Activated CD4-positive, alpha-beta T cell treated with anti-CD3 and anti-CD28 coated beads for 36 hours (primary cell): ENCODE results near the gene KAZN. TPM values are rescaled to one million over a fixed set of nuclear protein-coding genes. Genes with fewer than 3 reads are reported as not detected.

Experiments used
- ATAC-seq: fragments of 200-7000 bp; cut with Tn5 transposase; one replicate; pipeline ENCODE4 v1.10.0; 2021; ENCODE audit warnings: mild to moderate bottlenecking, moderate library complexity
- CTCF ChIA-PET: fragments of 350-600 bp; sonication (Branson Sonifier 250); formaldehyde crosslinking; loops from one replicate; lab custom pipeline; 2021; ENCODE audit warnings: antibody characterized with exemption; lab: Charles Lee
- POLR2A ChIA-PET: fragments of 350-600 bp; sonication (Branson Sonifier 250); formaldehyde crosslinking; loops from one replicate; lab custom pipeline; 2021; ENCODE audit warnings: antibody characterized with exemption, inconsistent platforms; lab: Charles Lee
- DNase-seq: peaks from one replicate; pipeline ENCODE4 v3.0.0-alpha.2; 2020
- H3K27ac Mint-ChIP-seq: one replicate; pipeline ENCODE4 v1.8.0; 2021; ENCODE audit warnings: mixed read lengths
- H3K27me3 Mint-ChIP-seq: one replicate; pipeline ENCODE4 v1.8.0; 2021; ENCODE audit warnings: mixed read lengths
- H3K36me3 Mint-ChIP-seq: one replicate; pipeline ENCODE4 v1.8.0; 2021; ENCODE audit warnings: low read depth, mixed read lengths
- H3K4me1 Mint-ChIP-seq: one replicate; pipeline ENCODE4 v1.8.0; 2021; ENCODE audit warnings: mixed read lengths
- H3K4me3 Mint-ChIP-seq: one replicate; pipeline ENCODE4 v1.8.0; 2021; ENCODE audit warnings: mild to moderate bottlenecking, moderate library complexity, mixed read lengths
- H3K9me3 Mint-ChIP-seq: one replicate; pipeline ENCODE4 v1.8.0; 2021; ENCODE audit warnings: low read depth, mixed read lengths
- intact Hi-C, 2 experiments: fragments of 100-400 bp; cut with DNase I in 1 of 2; cut with micrococcal nuclease in 1 of 2; formaldehyde crosslinking; loops; one replicate each; pipeline versions ENCODE4 v1.14.2 to v1.15.1; 2022 to 2024; cut with DNase I, micrococcal nuclease
- total RNA-seq, 2 experiments: library from RNA; stranded (reverse); gene quantifications; one replicate each; pipeline ENCODE4 v1.2.3, GENCODE V29; 2021

KAZN gene
- total RNA-seq, 2 experiments from 2014 or later: 0.89 to 0.90 TPM

DNA sequence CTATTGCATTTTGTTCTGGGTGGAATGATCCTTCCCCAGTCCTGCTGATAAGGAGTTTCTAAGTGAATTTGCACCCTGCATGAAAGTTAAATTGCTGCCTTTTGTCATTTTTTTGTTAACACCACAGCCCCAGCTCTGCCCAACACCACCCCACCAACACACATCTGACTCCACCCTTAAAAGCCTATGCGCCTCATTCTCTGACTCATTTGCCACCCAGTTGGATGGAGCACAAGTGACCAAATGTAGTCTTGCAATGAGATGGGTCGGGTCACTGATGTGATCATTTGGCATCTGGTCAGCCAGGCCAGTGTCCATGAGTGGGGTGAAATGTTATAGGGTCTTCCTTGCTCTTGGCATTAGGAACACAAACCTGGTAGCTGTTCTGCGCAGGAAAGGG is 256.8 kb downstream of the KAZN start:
- intact Hi-C loops: no loop called here
- Mint-ChIP-seq H3K27me3 (peaks cover 6% of the 10 kb centered on the region), H3K27ac (no peak overlapping the region), H3K9me3 (no peaks in the 10 kb centered on the region), H3K4me1 (no peaks in the 10 kb centered on the region), H3K36me3 (no peaks in the 10 kb centered on the region), H3K4me3 (no peak overlapping the region)
- POLR2A ChIA-PET: no interaction called here
- DNase-seq (no peak), ATAC-seq (no peak)
- CTCF ChIA-PET: no interaction called here

DNA sequence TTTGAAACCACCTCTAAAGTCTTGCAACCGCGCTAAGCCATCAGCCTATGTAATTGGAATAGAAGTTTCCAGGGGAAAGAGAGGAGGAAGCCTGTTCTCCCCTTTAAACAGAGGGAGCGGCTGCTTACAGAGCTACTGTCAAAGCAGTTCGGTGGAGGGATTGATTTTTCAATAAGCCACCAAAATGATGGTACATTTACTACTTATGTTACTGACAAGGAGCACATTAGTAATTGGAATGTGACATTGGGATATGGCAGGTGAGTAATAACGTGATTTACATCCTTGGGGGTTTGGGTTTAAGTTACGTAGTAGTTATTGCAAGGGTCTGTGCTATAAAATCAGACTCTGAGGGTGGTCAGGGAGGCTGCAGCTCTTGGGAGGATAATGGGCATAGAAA is 257.3 kb downstream of the KAZN start:
- ATAC-seq: no peak
- DNase-seq: no peak
- Mint-ChIP-seq H3K4me3 (no peak overlapping the region), H3K27ac (no peak overlapping the region), H3K27me3 (peaks cover 6% of the 10 kb centered on the region), H3K4me1 (no peaks in the 10 kb centered on the region), H3K9me3 (no peaks in the 10 kb centered on the region), H3K36me3 (no peaks in the 10 kb centered on the region)
- POLR2A ChIA-PET: no interaction called here
- CTCF ChIA-PET: no interaction called here
- intact Hi-C loops: no loop called here

DNA sequence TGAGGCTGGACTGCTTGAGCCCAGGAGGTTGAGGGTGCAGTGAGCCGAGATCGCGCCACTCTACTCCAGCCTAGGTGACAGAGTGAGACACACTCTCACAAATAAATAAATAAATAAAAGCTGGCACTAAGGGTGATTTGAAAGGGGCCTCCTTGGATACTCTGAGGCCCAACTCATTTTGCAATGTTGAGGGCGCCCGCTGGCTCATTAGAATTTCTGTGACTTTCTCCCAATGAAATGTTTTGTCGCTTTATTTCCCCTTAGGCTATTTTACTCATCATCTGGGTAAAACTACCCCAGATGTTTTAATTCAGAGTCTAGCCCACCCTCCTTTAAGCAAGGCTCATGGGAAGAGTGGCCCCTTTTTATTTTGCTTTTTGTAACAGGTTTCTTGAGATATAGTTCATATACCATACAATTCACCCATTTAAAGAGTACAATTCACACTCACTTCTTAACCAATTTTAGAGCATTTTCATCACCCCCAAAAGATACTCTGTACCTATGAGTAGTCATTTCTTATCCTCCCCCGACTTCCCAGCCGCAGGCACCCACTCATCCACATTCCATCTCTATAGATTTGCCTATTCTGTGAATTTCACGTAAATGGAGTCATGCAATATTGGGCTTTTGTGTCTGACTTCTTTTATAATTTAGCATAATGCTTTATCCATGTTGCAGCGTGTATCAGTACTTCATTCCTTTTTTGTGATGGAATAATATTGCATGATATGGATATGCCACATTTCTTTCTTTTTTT is 259.1 kb downstream of the KAZN start:
- no peak for ATAC-seq
- intact Hi-C loops: no loop called here
- Mint-ChIP-seq H3K4me1 (no peaks in the 10 kb centered on the region), H3K9me3 (no peaks in the 10 kb centered on the region), H3K27ac (no peak overlapping the region), H3K4me3 (no peak overlapping the region), H3K36me3 (no peaks in the 10 kb centered on the region), H3K27me3 (peaks cover 9% of the 10 kb centered on the region)
- POLR2A ChIA-PET: no interaction called here
- no peak for DNase-seq
- CTCF ChIA-PET: interaction anchor here (0.7 kb wide), 1 partner anchor 205 kb away, joined by 6 read pairs; no protein-coding TSS in a partner anchor

DNA sequence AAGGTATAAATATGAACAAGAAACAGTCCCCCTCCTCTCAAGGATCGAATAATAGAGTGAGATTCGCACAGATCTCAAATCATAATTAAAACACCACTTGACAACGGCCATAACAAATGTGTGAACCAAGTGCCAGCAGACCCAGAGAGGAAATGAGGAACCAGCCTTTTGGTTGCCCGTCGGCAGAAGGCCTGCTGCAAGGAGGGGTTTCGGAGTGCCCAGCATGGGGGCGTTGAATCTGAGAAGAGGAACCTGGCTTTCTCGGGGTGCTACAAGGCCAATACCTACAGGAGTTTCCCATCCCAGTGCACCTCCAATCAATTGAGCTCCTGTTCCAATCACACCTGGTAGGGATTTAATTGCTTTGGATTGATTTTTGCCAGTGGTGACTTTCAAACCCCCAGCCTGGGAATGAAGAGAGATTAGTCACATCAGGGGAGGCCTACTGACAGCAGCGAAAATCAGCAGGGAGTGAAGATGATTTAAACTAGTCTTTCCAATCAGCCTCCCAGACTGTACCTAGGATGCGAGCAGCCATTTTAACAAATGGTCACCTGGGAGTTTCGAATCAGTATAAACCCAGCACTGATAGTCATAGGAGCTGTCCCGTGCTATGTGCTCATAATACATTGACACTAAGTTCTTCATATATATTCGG is 263.8 kb downstream of the KAZN start:
- H3K27ac Mint-ChIP-seq: no peak overlapping the region
- no peak overlapping the region for H3K4me3 Mint-ChIP-seq
- no peak for ATAC-seq
- no peaks in the 10 kb centered on the region for H3K4me1 Mint-ChIP-seq
- H3K9me3 Mint-ChIP-seq: no peaks in the 10 kb centered on the region
- ChIA-PET POLR2A (no interaction called here), CTCF (interaction anchor here (0.9 kb wide), 1 partner anchor 29 kb away, joined by 3 read pairs; no protein-coding TSS in a partner anchor)
- DNase-seq: no peak
- H3K27me3 Mint-ChIP-seq: peaks cover 17% of the 10 kb centered on the region
- intact Hi-C loops: no loop called here
- no peaks in the 10 kb centered on the region for H3K36me3 Mint-ChIP-seq

DNA sequence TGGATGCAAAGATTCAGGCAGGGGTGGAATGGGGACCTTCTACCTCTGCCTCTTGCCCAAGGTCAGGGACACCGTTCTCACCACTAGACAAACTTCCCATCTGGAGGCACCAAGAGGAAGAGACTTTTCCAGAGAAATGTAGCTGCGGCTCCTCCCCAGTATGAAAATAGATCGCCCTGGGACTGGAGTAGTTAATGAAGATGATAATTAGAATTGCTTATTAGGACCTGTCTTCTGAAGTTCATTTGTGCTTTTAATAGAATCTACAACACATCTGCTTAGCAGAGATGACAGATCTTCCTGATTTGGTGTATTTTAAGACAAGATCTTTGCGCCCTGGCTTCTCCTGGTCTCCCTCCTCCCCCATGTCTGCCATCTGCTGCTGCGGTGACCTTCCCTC is 266.6 kb downstream of the KAZN start:
- Mint-ChIP-seq H3K4me1 (no peaks in the 10 kb centered on the region), H3K36me3 (no peaks in the 10 kb centered on the region), H3K27ac (no peak overlapping the region), H3K4me3 (no peak overlapping the region), H3K27me3 (peaks cover 14% of the 10 kb centered on the region), H3K9me3 (no peaks in the 10 kb centered on the region)
- intact Hi-C loops: no loop called here
- CTCF ChIA-PET: no interaction called here
- POLR2A ChIA-PET: no interaction called here
- no peak for DNase-seq
- no peak for ATAC-seq

DNA sequence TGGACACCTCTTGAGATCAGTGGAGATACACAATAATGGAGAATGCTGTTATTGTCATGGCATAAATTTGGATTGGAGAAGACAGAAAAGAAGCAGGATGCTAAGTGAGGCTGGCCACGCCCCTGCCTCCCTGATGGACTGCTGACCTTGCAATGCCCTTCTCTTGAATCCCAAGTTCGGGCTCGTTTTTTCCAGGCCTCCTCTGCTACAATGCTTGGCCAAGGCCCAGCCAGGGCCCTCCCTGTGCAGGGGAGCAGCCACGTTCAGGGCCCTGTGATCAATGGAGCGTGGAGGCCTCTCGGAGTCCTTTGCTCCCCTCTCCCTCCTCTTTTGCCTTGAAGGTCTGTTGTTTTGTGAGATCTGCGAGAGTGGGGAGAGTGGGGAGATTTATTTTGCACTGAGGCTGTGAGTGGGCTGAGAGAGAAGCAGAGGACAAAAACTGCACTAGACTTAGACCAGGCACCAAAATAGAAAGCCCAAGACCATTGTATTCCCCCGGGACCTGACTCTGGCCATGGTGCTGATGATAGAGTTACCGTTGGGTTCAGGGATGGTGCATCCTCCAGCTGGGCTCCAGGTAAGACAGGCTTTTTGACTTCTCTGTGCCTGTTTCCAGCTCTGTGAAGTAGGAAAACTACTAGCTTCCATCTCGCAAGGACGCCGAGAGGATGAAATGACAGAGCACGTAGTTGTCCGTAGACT is 268.6 kb downstream of the KAZN start:
- DNase-seq (no peak), ATAC-seq (no peak)
- intact Hi-C loops: no loop called here
- Mint-ChIP-seq H3K27ac (no peak overlapping the region), H3K36me3 (no peaks in the 10 kb centered on the region), H3K27me3 (peaks cover 13% of the 10 kb centered on the region), H3K9me3 (no peaks in the 10 kb centered on the region), H3K4me3 (no peak overlapping the region), H3K4me1 (no peaks in the 10 kb centered on the region)
- CTCF ChIA-PET: interaction anchor here (0.9 kb wide), 1 partner anchor 29 kb away, joined by 3 read pairs; no protein-coding TSS in a partner anchor
- POLR2A ChIA-PET: no interaction called here

DNA sequence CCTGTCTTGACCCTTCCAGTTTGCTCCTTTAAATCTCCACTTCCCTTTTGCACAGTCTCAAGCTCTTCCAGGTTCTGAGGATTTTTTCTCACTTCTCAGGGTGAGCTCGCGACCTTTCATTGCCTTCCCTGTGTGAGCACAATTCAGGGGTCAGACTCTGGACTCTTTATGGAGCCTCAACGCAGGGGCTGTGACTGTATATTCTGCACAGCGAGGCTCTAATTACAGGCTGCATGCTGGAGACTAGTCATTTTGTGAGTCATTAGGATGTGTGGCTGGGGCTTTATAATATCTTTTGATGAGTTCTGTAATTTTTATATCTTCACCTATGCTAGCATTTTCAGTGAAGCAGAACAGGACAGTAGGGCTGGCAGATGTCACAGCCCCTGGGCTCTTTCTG is 270.7 kb downstream of the KAZN start:
- Mint-ChIP-seq H3K27ac (no peak overlapping the region), H3K27me3 (peaks cover 9% of the 10 kb centered on the region), H3K4me1 (no peaks in the 10 kb centered on the region), H3K36me3 (no peaks in the 10 kb centered on the region), H3K9me3 (no peaks in the 10 kb centered on the region), H3K4me3 (no peak overlapping the region)
- ChIA-PET CTCF (no interaction called here), POLR2A (no interaction called here)
- no peak for ATAC-seq
- DNase-seq: no peak
- intact Hi-C loops: no loop called here

DNA sequence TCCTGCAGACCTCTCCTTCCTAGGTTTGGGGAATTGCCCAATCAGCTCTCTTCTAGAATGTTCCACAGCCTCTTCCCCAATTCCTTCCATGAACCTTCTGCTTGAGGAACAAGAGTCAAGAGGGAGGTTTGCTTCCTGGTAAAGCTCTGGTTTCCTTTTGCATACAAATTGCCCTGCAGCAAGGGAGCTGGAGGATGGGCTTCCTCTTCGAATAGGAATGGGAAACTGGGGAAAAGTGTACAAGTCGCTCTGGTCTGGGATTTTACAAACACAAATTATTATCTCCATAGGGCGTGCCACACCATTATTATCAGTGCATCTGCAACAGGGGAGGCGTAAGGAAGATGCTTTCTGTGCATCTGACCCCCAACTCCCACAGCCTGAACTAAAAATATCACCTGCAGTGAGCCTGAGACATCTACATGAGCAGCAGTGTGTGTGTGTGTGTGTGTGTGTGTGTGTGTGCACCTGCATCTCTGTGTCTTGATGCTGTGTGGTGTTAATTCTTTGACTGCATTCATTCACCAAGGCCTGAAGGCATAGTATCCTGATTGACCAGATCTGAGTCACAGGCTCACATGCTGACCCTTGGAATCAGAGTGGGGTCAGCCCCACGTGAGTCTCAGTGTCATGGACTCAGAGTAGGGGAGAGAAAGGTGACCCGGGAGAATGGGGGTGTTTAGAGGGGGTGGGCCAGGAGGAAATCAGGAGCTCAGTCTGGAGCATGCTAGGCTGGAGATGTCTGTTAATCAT is 272.9 kb downstream of the KAZN start:
- Mint-ChIP-seq H3K27me3 (peaks cover 3% of the 10 kb centered on the region), H3K27ac (no peak overlapping the region), H3K4me3 (no peak overlapping the region), H3K4me1 (no peaks in the 10 kb centered on the region), H3K9me3 (no peaks in the 10 kb centered on the region), H3K36me3 (no peaks in the 10 kb centered on the region)
- intact Hi-C loops: no loop called here
- DNase-seq (no peak), ATAC-seq (no peak)
- ChIA-PET POLR2A (no interaction called here), CTCF (no interaction called here)

DNA sequence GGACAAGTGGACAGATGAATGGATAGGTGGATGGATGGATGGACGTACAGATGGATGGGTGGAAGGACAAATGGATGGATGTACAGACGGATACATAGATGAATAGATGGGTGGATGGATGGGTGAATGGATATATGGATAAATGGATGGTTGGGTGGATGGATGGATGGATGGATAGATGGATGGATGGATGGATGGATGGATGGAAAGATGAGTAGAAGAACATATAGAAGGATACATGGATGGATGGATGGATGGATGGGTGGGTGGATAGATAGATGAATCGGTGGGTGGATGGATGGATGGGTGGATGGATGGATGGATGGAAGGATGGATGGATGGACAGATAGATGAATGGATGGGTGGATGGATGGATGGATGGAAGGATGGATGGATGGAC is 274.3 kb downstream of the KAZN start:
- intact Hi-C loops: no loop called here
- ATAC-seq (no peak), DNase-seq (no peak)
- Mint-ChIP-seq H3K27me3 (peaks cover 5% of the 10 kb centered on the region), H3K4me3 (no peak overlapping the region), H3K4me1 (no peaks in the 10 kb centered on the region), H3K9me3 (no peaks in the 10 kb centered on the region), H3K27ac (no peak overlapping the region), H3K36me3 (no peaks in the 10 kb centered on the region)
- CTCF ChIA-PET: no interaction called here
- POLR2A ChIA-PET: no interaction called here

DNA sequence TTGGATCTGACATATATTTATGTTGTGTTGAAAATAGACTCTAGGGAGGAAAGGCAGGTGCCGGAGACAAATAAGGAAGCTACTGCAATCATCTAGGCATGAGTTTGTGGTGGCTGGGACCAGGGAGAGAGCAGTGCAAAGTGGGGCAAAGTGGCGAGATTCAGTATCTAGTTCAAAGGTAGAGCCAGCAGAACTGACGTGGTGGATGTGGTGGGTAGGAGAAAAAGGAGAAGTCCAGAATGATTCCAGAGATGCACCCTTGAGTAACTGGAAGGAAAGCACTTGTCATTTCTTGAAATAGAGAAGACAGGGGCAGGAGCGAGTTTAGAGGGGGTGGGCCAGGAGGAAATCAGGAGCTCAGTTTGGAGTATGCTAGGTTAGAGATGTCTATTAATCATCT is 275.2 kb downstream of the KAZN start:
- H3K27me3 Mint-ChIP-seq: peaks cover 5% of the 10 kb centered on the region
- no peak for DNase-seq
- H3K36me3 Mint-ChIP-seq: no peaks in the 10 kb centered on the region
- intact Hi-C loops: no loop called here
- H3K4me3 Mint-ChIP-seq: no peak overlapping the region
- CTCF ChIA-PET: no interaction called here
- ATAC-seq: no peak
- POLR2A ChIA-PET: no interaction called here
- H3K27ac Mint-ChIP-seq: no peak overlapping the region
- H3K9me3 Mint-ChIP-seq: no peaks in the 10 kb centered on the region
- no peaks in the 10 kb centered on the region for H3K4me1 Mint-ChIP-seq
